HG03571 (cell line): ENCODE data around the gene MAGI2.

Source experiments
- ATAC-seq: cut with Tn5 transposase; IDR thresholded peaks from one replicate; pipeline ENCODE4 v1.9.1; 2021; ENCODE audit not compliant: unreplicated experiment

The MAGI2 gene

DNA sequence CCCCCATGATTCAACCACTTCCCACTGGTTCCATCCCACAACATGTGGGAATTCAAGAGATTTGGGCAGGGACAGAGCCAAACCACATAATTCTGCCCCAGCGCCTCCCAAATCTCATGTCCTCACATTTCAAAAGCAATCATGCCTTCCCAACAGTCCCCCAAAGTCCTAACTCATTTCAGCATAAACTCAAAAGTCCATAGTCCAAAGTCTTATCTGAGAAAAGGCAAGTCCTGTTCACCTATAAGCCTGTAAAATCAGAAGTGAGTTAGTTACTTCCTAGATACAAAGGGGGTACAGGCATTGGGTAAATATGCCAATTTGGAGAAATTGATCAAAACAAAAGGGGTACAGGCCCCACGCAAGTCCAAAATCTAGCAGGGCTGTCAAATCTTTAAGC, 272.9 kb downstream of the MAGI2 start:
- ATAC-seq: no peak

DNA sequence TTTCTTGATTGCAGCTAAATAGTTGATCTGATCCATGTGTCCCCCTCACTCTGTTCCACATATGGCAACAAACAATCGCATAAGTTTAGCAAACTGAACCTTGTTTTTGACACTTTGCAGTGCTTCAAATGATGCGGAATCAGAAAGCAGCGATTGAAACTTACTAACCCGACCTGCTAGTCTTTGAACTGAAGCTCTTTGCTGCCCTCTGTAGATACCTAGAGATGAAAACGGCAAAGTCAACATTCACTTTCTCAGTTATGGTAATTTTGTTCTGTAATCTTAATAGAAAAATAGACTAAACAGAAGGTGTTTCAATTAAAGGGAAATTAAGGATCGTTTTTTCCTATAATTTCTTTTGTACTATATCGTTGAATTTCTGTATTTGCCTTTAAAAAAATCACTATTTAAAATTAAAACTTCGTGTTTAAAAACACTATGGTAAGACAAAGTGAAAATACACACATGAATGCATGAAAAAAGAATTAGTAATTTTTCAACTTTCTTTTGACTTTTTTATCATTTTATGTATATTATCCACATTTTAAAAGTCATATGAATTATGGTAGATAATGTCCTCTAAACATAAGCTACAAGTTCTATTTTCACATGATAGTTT, 276.5 kb downstream of the MAGI2 start:
- no peak for ATAC-seq

DNA sequence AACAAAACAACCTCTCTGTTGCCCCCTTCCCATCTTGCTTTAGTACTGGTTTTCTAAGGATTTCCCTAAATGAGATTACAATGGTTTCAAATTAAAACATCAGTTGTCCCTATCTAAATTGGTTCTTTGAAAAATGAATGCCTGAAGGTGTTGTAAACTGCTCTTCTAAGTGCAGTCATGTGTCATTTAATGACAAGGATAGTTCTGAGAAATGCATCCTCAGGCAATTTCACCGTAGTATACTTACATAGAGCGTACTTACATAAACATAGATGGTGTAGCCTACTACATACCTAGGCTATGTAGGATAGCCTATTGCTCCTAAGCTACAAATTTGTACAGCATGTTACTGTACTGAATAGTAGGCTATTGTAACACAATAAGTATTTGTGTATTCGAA, 278.1 kb downstream of the MAGI2 start:
- ATAC-seq: no peak

DNA sequence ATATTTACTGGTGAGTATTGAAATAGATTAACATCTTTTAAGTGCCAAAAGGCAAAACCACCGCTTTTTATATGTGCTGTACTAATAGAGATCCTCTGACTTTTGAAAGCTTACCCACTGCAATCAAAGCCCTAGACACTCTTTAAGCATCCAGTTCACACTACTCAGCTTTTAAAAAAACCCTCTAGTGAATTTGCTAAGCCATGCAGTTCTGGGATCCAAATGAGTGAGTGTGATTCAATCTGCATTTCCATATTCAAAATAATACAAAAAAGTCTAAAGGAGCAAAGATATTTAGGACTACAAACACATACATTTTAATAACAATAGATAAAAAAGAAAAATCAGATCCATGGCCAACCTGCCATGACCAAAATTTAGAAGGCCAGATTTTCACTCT, 288.2 kb downstream of the MAGI2 start:
- no peak for ATAC-seq

DNA sequence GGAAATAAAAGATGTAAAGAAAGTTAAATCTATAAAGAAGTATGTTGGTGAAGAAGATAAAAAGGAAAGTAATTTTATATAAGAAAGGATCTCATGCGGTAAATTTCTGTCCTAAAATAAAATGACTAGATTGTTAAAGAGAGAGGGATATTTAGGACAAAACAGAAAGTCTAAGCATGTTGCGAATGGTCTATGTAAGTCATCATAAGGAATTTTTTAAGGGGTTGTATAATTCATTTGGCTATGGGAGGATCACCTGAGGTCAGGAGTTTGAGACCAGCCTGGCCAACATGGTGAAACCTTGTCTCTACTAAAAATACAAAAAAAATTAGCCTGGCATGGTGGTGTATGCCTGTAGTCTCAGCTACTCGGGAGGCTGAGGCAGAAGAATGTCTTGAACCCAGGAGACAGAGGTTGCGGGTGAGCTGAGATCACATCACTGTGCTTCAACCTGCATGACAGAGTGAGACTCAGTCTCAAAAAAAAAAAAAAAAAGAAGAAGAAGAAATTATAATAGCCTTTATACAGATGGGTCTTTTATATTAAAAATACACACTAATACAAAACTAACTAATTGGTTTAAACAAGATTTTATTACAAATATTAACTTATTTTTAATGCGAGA, 294.3 kb downstream of the MAGI2 start:
- ATAC-seq: no peak

DNA sequence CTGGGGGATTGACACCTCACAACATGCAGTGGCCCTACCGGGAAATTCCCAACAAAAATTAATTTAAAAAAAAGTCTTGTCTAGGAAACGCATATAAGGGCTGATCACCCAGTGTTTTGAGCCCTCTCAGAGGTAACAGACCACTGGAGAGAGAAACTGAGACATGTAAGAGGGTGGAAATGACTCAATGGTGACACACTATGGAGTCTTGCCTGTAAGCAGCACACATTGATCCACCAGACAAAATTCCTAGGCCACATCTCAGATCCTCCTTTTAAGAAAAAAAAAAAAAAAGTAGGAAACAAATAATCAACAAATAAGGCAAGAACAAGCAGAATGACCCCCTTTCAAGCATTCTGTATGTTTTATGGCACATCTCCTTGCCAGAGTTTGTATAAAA, 296.2 kb downstream of the MAGI2 start:
- ATAC-seq: no peak

DNA sequence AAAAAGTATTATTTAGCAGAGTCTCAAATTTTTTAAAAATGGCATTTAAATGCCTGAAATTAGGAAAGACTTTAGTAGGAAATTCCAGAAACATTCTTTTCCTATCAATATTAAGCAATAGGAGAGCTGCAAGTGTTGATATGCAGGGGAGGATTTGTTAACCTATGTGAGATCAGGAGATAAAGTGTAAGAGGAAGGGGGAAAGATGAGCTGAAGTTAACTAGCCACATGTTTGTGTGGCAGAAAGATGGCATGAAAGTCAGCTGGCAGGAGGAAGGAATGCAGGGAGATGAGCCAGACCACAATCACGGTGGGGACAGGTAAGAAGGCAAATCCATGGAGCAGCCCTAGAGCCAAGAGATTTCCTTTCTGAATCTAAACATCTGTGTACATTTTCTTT, 303.6 kb downstream of the MAGI2 start:
- ATAC-seq: no peak

DNA sequence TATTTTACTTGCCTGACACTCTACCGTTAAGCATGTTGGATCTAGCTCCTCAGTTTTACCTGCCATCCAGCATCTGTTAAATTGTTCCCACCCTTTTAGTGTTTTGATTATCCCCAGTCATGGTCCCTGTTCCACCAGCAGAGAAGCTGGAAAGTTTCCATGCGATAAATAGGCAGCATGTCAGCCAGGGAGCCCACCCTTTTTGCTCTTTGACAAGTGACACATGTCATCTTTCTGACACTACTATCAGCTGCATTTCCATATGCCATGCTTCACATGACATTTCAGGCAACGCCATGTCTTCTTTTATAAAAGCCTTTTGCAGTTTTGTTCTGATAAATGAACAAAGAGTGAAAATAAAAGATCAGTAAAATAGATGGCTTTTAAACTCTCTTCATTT, 310.8 kb downstream of the MAGI2 start:
- ATAC-seq: no peak

DNA sequence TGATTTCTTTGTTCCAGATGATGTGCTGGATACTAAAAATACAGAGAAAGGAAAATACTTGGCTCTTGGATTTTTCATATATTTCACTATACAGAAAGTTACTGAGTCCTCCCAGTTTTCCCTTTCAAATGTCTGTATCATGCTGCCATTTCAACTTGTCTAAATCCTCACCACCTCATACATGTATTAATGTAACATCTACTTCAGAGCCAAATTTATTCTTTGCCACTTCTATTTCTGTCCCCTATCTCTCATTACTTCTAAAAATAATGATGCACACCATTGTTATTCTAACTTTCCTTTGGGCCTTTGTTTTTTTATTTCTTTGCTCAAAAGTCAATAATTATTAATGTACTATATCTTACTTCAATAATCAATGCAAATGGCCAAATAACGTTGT, 312.2 kb downstream of the MAGI2 start:
- no peak for ATAC-seq

DNA sequence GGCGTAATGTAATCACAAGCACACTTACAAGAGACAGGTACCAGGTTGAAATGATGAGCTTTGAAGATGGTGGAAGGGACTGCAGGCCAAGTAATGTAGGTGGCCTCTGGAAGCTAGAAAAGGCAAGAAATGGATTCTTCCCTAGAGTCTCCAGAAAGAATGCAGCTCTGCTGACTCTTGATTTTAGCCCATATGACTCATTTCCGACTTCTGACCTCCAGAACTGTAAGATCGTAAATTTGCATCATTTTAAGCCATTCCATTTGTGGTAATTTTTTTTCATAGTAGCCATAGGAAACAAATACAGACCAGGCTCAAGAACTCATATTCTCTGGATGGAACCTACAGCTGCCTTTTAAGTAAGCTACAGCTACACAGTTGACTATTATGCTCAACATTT, 315.5 kb downstream of the MAGI2 start:
- ATAC-seq: no peak

DNA sequence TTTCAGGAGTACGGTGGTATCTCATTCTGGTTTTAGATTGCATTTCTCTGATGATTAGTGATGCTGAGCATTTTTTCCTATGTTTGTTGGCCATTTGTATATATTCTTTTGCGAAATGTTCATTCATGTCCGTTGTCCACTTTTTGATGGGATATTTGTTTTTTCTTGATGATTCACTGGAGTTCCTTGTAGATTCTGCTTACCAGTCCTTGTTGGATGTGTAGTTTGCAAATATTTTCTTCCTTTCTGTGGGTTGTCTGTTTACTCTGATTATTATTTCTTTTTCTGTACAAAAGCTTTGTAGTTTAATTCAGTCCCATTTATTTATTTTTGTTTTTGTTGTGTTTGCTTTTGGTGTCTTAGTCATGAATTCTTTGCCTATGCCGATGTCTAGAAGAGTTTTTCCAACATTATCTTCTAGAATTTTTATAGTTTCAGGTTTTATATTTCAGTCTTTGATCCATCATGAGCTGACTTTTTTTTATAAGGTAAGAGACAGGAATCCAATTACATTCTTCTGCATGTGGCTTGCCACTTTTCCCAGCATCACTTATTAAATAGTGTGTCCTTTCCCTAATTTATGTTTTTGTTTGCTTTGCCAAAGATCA, 320.5 kb downstream of the MAGI2 start:
- no peak for ATAC-seq

DNA sequence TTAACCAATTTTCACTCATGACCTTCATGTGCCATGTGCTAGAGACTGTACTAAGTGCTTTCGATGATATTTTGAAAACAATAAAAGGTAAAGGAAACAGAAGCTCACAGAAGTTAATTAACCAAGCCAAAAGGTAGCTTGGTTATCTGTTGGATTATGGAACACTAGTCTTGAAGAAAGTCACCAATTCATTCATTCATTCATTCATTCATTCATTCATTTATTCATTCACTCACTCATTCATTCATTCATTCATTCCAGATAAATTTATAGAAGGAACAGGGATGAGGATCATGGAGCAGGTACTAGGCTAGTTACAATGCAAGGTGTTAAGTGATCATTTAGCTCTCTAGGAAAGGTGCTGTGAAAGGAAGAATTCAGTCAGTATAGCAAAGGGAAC, 322.8 kb downstream of the MAGI2 start:
- ATAC-seq: no peak

DNA sequence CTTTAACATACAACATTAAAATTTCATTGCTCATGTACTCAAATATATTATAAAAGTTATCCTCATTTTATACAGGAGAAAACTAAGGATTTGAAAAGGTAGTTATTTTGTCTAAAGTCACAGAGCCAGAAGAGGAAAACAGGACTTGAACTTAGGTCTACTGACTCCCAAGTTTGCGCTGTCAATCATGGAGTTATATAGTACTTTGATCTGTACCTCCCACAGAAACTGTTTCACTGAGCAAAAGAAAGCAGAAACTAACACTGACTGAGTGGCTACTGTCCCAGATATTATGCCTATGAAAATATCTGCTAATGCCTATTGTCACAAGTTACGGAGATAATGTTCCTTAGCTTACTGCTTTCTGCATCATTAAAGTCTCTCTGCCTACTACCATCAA, 329.1 kb downstream of the MAGI2 start:
- no peak for ATAC-seq

DNA sequence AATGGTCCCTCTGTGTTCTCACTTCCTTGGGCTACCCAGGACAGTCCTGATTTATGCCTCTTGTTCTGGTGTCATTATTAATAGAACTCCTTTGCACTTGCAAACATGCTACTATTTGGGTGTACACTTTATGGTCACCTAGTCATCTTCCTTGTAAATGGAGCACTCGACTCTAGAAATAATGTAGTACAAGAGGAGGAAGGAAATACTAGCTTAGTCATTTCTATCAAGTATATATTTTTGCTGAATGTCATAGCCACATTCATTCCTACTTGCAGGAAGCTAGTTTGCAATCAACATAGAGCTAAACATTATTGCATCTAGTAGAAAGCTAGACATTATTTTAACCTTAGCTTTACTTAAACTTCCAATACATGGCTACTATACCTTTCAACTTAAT, 335.3 kb downstream of the MAGI2 start:
- ATAC-seq: no peak

DNA sequence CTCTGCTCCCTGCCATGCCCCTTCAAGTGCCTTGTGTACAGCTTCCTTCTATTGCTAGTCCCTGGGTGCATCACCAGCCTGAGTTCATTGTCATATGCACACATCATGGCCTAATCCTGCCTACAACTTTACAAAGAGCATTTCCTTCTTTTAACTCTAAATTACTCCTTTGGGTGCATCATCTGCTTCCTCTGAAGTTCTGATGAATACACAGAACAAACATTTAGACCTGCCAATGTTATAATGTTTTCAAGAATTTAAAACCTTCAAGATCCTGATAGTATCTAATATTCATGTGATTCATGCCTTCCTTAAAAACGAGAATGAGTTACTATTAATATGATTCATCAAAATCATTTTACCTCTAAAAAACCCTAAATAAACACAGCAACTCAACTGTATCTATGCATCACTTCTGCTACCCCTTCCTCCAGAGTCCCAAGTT, 357.1 kb downstream of the MAGI2 start:
- no peak for ATAC-seq

DNA sequence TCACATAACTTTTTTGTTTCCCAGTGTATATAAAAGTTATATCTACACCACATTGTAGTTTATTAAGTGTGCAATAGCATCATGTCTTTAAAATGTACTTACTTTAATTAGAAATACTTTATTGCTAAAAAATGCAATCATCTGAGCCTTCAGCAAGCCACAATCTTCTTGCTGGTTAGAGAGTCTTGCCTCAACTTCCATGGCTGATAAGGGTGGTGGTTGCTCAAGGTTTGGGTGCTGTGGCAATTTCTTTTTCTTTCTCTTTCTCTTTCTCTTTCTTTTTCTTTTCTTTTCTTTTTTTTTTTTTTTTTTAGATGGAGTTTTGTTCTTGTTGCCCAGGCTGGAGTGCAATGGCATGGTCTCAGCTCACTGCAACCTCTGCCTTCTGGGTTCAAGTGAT, 360.0 kb downstream of the MAGI2 start:
- no peak for ATAC-seq

DNA sequence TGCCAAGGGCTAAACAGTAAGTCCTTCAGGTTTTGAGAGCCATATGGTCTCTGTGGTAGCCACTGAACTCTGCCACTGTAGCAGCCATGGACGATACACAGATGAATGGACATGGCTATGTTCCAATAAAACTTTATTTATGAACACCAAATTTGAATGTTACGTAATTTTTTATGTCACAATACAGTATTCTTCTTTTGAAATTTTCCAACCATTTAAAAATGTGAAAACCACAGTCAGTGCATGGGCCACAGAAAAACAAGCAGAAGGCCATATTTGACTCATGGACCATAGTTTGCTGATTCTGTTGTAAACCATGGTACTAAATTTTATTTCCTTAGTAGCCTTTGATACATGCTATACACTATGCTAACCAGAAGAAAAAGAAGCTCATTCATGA, 361.8 kb downstream of the MAGI2 start:
- no peak for ATAC-seq

DNA sequence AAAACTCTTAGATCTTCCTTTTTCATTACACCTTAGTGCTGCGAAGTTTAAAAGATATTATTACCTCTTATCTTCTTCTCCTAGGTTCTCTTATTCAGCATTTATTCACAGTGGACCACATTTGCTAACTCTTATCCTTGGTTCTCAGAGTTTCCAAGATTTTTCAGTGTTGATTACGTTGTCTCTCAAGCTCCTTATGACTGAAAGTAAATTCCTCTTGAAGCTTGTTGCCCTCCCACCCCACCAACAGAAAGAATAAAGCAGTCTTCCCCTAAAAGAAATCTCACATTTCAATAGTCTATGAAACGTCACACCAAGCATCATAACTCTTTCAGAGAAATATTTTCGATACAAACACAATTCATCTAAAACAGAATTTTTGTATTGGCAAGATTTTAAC, 362.5 kb downstream of the MAGI2 start:
- no peak for ATAC-seq

DNA sequence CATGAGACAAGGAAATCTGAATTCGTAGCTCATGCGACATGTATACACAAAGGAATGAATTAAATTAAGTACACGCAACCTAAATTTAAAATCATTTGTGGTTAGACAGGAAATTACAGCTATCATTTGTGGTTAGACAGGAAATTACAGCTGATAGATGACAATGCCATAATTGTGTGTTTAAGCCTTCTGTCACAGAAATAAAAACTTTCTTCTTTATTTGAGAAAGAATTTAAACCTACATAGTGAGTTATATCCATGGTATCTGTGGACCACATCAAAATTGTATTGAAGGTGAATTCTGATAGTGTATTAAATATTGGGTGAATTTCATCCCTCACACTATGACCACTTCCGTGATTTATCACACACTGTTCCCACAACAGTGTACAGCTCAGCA, 362.9 kb downstream of the MAGI2 start:
- no peak for ATAC-seq

DNA sequence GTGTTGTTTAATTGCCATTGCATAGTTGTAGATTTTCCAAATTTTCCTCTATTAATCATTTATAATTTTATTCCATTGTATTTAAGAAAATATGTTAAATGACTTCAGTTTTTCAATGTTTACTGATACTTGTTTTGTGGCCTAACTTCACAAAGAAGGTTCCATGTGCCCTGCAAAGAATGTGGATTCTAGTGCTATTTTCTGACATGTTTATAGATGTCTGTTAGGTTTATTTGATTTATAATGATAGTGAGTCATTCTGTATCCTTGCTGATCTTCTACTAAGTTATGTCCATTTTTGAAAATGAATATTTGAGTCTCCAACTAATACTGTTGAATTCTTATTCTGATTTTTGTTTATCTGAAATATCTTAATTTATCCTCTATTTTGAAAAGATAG, 369.0 kb downstream of the MAGI2 start:
- no peak for ATAC-seq

DNA sequence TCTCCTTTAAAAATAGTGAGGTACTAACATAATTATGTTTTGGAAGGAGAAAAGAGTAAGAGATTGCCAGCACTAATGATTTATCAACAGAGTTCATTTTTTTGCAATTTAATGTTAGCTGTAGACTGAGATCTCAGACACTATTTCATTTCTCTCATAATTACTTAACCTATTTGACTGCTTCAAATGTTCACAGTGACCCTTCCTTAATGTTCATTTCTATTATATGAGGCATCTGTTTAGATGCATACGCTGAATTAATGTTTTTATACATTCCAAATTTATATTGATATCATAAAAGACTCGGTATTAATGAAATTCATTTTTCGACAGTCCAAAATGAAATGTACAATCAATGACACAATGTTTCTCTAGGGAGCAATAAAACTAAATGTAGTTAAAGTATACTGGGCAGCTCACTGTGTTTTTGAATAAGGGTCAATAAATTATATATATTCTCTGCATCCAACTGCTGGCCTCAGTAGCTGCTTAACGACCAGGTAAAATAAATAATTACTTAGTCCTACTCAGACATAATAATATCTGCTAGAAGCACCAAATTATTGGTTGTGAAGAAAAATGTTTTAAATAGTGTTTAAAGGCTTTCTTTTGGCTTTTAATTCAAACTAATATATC, 373.4 kb downstream of the MAGI2 start:
- ATAC-seq: no peak

DNA sequence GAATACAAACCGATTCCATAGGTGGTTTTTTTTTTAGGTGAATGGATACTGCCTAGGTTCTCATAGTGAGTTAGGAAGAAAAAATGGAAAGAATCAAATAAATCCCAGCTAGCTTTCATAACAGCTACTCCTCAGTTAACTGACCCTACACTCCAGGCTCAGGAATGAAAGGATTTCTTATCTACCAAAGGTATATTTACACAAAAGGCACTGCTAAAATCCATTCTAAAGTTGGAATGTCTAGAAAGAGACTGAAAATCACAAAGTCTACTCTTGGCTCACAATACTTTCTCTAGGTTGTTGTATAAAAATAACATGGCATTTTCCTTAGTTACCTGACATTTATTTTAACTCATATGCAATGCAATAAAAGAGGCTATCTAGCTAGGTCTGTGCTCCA, 375.2 kb downstream of the MAGI2 start:
- no peak for ATAC-seq
